ENCODE results near the gene COL27A1. TPM values are rescaled to one million over a fixed set of nuclear protein-coding genes. Genes with fewer than 3 reads are reported as not detected.
"Not testable (repeated sequence)": the region's sequence is repeated elsewhere in the genome, so short reads cannot be mapped to it uniquely, and the experiment has no call there.

Gene COL27A1
- total and polyA plus RNA-seq, 2 donors = 8.1 to 21.5 TPM

DNA sequence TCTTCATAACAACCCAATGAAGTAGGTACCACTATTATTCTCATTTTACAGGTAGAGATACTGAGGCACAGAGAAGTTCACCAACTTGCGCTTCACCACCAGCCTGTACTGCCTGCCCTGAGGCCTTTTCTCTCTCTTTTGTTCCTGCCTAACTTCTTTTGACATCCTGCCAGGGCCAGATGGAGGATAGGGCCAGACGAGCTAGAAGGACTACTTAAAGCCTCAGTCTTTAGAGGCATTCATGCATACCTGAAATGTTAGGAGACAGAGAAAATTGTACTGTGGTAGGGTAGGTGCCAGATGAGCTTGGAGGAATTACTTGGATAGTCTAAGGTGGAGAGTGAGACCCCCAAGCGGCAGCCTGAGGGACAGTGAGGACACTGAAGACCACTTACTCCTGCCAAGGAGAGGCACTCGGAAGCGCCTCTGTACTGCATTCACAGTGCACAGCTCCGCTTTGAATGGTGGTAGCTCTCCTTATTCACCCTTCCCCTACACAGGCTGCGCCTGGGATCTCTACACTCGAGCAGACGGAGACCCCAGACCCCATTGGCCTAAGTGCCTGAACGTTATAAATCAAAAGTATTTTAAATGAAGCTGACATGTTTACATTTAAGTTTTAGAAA is 161.4 kb downstream of the COL27A1 start:
- Histone ChIP-seq H3K4me1 (ENCODE audit: insufficient read depth) (no peaks in the 10 kb centered on the region), H3K27ac (ENCODE audit: low read depth) (no peak overlapping the region), H3K36me3 (ENCODE audit: insufficient read depth) (no peaks in the 10 kb centered on the region), H3K4me3 (ENCODE audit: low read depth, low read length) (no peak overlapping the region)
- DNase-seq (ENCODE audit: extremely low spot score) = no peak
- 81% methylated on average over 10 of the region's 10 CpGs for WGBS

DNA sequence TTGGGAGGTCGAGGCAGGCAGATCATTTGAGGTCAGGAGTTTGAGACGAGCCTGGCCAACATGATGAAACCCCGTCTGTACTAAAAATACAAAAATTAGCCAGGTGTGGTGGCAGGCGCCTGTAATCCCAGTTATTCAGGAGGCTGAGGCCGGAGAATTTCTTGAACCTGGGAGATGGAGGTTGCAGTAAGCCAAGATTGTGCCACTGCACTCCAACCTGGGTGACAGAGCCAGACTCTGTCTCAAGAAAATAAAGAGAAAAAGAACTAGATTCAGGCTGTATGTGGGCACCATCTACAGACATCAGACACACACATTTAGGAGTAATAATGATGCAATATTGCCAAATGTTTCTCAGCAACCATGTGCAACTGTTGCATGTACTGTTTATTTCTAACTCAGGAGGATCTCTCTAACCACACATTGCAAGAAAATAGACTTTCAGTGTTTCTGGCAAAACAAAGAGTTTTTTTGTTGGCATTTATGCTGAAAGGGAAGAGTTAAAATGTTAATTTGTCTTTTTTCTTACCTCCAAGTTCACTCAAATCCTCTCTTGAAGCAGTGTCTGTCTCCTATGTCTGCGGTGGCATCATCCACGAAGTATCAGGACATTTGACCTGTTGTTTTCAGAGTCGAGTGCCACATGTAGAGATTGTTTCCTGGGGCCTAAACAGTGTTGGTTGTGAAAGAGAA is 162.5 kb downstream of the COL27A1 start:
- Histone ChIP-seq H3K27ac (ENCODE audit: low read depth) (no peak overlapping the region), H3K36me3 (ENCODE audit: insufficient read depth) (no peaks in the 10 kb centered on the region), H3K4me1 (ENCODE audit: insufficient read depth) (no peaks in the 10 kb centered on the region), H3K4me3 (ENCODE audit: low read depth, low read length) (no peak overlapping the region)
- no peak for DNase-seq (ENCODE audit: extremely low spot score)
- WGBS = 87% methylated on average over 8 of the region's 8 CpGs

DNA sequence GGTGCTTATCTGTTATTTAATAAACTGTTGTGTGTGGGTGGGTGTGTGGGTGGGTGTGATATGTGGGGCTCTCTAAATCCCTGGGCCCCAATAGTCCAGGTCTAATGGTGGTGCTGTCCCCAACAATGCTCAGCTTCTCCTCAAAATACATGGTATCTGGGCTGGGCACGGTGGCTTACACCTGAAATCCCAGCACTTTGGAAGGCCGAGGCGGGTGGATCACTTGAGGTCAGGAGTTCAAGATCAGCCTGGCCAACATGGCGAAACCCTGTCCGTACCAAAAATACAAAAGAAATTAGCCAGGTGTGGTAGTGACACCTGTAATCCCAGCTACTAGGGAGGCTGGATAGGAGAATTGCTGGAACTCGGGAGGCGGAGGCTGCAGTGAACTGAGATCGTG is 163.1 kb downstream of the COL27A1 start:
- WGBS = 90% methylated on average over 8 of the region's 8 CpGs
- no peak for DNase-seq (ENCODE audit: extremely low spot score)
- H3K27ac ChIP-seq (ENCODE audit: low read depth) = no peak overlapping the region

DNA sequence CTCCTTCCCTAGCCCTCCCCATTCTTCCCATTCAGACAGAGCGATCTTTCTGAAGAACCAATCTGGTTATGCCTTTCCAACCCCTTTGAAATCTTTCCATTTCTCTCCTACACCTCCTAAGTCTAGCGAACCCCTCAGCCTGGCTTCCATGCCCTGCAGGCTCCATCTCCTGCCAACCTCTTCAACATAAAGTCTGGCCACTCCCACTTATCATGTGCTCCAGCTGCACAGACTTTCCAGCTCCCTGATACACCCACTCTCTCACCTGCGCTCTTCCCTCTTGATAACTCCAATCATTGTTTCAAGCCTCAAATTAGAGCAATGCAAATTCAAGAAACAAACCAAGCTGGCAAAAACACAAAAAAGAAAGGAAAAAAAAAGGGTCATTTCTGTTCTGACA is 163.8 kb downstream of the COL27A1 start:
- no peaks in the 10 kb centered on the region for H3K36me3 ChIP-seq (ENCODE audit: insufficient read depth)
- H3K27ac ChIP-seq (ENCODE audit: low read depth) = no peak overlapping the region
- H3K4me3 ChIP-seq (ENCODE audit: low read depth, low read length) = no peak overlapping the region
- H3K4me1 ChIP-seq (ENCODE audit: insufficient read depth) = no peaks in the 10 kb centered on the region
- DNase-seq (ENCODE audit: extremely low spot score) = no peak
- WGBS = 83% methylated on average over 3 of the region's 3 CpGs

More for the DNA sequence above, 163.1 kb downstream of the COL27A1 start:
- H3K4me1 ChIP-seq (ENCODE audit: insufficient read depth) = no peaks in the 10 kb centered on the region
- no peak overlapping the region for H3K4me3 ChIP-seq (ENCODE audit: low read depth, low read length)
- H3K36me3 ChIP-seq (ENCODE audit: insufficient read depth) = no peaks in the 10 kb centered on the region

DNA sequence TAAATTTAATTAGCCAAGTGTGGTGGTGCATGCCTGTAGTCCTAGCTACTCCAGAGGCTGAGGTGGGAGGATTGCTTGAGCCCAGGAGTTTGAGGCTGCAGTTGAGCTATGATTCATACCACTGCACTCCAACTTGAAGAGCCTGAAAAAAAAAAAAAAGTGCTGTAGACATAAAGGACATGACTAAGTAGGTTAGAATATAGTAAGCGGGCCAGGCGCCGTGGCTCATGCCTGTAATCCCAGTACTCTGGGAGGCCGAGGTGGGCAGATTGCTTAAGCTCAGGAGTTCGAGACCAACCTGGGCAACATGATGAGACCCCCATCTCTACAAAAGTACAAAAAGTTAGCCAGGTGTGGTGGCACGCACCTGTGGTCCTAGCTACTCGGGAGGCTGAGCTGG is 165.4 kb downstream of the COL27A1 start:
- WGBS = 90% methylated on average over 7 of the region's 7 CpGs
- H3K4me3 ChIP-seq (ENCODE audit: low read depth, low read length); H3K36me3 ChIP-seq (ENCODE audit: insufficient read depth); H3K4me1 ChIP-seq (ENCODE audit: insufficient read depth); DNase-seq (ENCODE audit: extremely low spot score); H3K27ac ChIP-seq (ENCODE audit: low read depth): not testable (repeated sequence)

DNA sequence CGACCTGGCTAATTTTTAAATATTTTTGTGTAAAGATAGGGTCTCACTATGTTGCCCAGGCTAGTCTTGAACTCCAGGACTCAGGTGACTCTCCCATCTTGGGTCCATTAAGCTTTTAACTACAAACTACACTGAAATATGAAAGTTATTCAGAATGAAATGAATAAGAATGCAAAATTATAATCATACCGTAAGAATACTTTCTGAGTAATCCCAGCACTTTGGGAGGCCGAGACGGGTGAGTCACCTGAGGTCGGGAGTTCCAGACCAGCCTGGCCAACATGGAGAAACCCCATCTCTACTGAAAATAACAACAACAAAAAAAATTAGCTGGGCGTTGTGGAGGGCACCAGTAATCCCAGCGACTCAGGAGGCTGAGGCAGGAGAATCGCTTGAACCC is 166.4 kb downstream of the COL27A1 start:
- DNase-seq (ENCODE audit: extremely low spot score) = no peak
- Histone ChIP-seq H3K36me3 (ENCODE audit: insufficient read depth) (no peaks in the 10 kb centered on the region), H3K4me3 (ENCODE audit: low read depth, low read length) (no peak overlapping the region), H3K27ac (ENCODE audit: low read depth) (no peak overlapping the region), H3K4me1 (ENCODE audit: insufficient read depth) (no peaks in the 10 kb centered on the region)
- WGBS = 76% methylated on average over 8 of the region's 8 CpGs

DNA sequence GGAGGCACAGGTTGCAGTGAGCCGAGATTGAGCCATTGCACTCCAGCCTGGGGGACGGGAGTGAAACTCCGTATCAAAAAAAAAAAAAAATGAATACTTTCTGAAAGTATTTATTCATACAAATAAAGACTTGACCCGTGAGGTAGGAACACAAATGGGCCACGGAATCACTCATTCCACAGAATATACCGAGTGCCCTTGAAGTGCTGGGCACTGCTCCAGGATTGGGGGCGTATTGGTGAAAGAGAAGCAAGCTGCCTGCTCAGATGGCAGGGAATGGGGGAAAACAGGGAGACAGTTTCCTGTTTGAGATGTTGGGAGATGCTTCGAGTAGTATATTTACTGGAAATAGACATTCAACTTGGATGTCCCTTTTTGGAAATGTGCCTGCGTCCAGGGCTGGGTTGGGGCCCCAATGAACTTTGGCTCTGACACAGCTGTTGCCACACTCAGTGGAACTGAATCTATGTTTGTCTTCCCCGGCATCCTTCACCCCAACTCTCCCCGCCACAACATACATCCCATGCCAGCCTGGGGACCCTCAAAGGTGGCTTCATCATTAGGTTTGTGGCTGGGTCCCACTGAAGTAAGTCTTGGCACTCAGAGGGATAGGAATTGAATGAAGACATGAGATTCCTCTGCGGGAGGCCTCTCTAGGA is 167.0 kb downstream of the COL27A1 start:
- not testable (repeated sequence) for DNase-seq (ENCODE audit: extremely low spot score)
- 73% methylated on average over 12 of the region's 12 CpGs for WGBS

DNA sequence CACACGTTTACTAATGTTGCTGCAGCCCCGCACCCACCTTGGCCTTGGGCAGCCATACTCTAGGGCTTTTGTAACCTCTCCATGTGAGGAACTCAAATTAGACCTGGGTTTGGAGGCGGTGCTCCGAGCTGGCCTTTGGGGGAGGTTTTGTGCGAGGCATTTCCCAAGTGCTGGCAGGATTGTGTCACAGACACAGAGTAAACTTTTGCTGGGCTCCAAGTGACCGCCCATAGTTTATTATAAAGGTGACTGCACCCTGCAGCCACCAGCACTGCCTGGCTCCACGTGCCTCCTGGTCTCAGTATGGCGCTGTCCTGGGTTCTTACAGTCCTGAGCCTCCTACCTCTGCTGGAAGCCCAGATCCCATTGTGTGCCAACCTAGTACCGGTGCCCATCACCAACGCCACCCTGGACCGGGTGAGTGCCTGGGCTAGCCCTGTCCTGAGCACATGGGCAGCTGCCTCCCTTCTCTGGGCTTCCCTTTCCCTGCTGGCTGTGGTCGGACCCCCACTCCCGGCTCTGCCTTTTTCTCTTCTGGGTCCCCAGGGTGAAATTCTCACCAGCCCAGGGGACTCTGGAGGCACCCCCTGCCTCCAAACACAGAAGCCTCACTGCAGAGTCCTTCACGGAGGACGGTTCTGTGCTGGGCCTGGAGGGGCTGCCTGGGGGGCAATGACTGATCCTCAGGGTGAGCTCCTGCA is 167.6 kb downstream of the COL27A1 start, which contains the start of gene ORM1:
Gene ORM1, plus strand, starts transcription at position 268 of the 701 bp plus-strand sequence. Its CDS starts 36 bp downstream, at position 304.
- H3K27ac ChIP-seq (ENCODE audit: low read depth); H3K4me1 ChIP-seq (ENCODE audit: insufficient read depth); DNase-seq (ENCODE audit: extremely low spot score); H3K36me3 ChIP-seq (ENCODE audit: insufficient read depth); H3K4me3 ChIP-seq (ENCODE audit: low read depth, low read length): not testable (repeated sequence)
- 87% methylated on average over 4 of the region's 15 CpGs for WGBS

More for the DNA sequence above, 167.0 kb downstream of the COL27A1 start:
- not testable (repeated sequence) for H3K27ac ChIP-seq (ENCODE audit: low read depth); H3K36me3 ChIP-seq (ENCODE audit: insufficient read depth); H3K4me1 ChIP-seq (ENCODE audit: insufficient read depth); H3K4me3 ChIP-seq (ENCODE audit: low read depth, low read length)

DNA sequence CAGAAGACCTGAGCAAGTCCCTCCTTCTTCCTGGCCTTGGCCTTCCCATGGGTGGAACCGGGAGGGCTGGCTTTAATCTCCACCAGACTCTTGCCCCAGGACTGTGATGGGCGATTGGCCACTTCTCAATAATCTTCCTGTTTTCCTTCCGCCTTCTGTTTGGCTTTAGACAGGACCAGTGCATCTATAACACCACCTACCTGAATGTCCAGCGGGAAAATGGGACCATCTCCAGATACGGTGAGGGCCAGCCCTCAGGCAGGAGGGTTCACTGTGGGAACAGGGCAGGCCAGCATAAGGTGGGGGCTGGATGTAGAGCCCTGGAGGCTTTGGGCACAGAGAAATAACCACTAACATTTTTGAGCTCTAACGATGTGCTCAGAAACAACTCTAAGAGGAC is 168.5 kb downstream of the COL27A1 start:
- H3K36me3 ChIP-seq (ENCODE audit: insufficient read depth); H3K4me3 ChIP-seq (ENCODE audit: low read depth, low read length); H3K4me1 ChIP-seq (ENCODE audit: insufficient read depth); DNase-seq (ENCODE audit: extremely low spot score); H3K27ac ChIP-seq (ENCODE audit: low read depth): not testable (repeated sequence)
- 81% methylated on average over 6 of the region's 6 CpGs for WGBS

DNA sequence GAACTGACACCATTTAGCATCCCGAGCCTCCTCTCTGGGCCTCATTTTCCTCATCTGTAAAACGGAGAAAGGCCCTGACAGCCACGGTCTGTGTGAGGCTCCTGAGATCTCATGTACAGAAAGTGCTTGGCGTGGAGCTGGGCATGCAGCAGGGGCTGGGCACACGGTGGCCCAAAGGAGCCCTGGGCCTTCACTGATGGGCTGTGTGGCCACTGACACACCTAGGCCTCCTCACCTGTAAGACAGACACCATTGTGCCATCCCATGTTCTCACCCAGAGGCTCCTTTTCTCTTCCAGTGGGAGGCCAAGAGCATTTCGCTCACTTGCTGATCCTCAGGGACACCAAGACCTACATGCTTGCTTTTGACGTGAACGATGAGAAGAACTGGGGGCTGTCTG is 169.2 kb downstream of the COL27A1 start:
- no peaks in the 10 kb centered on the region for H3K36me3 ChIP-seq (ENCODE audit: insufficient read depth)
- WGBS = 89% methylated on average over 8 of the region's 8 CpGs
- no peak overlapping the region for H3K4me3 ChIP-seq (ENCODE audit: low read depth, low read length)
- no peak overlapping the region for H3K27ac ChIP-seq (ENCODE audit: low read depth)
- DNase-seq (ENCODE audit: extremely low spot score) = no peak
- H3K4me1 ChIP-seq (ENCODE audit: insufficient read depth) = no peaks in the 10 kb centered on the region

DNA sequence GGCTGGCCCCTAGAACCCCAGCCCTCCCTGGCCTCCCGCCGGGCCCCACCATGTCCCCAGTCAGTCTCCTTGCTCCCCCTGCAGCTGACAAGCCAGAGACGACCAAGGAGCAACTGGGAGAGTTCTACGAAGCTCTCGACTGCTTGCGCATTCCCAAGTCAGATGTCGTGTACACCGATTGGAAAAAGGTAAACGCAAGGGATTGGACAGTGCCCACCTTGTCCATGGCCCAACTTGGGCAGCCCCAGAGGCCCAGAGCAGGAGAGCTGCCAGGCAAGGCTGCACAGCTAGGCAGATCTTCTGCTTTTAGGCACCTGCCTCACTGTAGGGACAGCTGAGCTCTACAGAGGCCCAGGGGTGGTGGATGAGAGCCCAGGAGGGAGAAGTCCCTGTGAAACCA is 169.6 kb downstream of the COL27A1 start:
- not testable (repeated sequence) for H3K4me3 ChIP-seq (ENCODE audit: low read depth, low read length); H3K27ac ChIP-seq (ENCODE audit: low read depth)
- 83% methylated on average over 7 of the region's 9 CpGs for WGBS

DNA sequence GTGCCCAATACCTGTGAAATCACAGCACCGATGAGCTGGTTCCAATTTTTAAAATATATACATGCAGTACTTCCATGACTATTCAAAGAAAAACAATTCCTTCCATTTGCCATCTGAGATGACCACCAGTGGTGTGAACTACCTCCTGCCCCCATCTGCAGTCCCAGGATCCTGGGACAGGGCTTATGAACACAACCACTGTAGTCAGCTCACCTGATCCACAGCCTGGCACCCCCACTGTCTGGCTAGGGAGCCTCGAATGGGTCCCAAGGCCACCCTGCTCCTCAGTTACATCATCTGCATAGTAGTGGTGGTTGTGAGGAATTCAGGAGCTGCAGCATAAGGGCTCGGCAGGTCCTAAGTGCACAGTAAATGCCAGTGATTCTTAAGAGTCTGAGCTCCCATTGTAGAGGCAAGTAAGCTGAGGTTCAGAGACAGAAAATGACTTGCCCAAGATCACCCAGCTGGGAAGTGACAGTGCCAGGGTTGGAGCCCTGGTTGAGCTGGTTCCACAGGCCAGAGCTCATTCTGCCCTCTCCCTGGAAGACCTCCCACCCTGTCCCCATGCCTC is 170.4 kb downstream of the COL27A1 start:
- not testable (repeated sequence) for H3K27ac ChIP-seq (ENCODE audit: low read depth); H3K4me3 ChIP-seq (ENCODE audit: low read depth, low read length); H3K36me3 ChIP-seq (ENCODE audit: insufficient read depth); H3K4me1 ChIP-seq (ENCODE audit: insufficient read depth); DNase-seq (ENCODE audit: extremely low spot score)
- 83% methylated on average over 3 of the region's 3 CpGs for WGBS

More for the DNA sequence above, 169.6 kb downstream of the COL27A1 start:
- not testable (repeated sequence) for DNase-seq (ENCODE audit: extremely low spot score); H3K36me3 ChIP-seq (ENCODE audit: insufficient read depth); H3K4me1 ChIP-seq (ENCODE audit: insufficient read depth)

DNA sequence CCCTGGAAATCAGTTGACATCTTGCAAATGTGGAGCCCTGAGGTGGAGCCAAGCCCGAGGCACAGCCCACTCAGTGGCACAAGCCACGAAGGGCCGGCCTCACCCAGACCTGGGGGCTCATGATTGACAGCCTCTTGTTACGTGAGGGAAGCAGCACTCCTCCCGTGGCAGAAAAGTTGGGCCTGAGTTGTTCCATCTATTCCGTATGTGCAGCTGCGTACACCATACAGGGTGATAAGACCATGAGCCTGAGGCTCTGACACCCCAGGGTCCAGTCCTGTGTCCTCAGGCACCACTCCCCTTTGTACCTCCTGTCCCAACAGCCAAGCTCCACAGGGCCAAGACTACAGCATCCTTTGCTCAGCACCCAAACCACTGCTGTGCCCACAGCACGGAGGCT is 172.4 kb downstream of the COL27A1 start:
- H3K4me1 ChIP-seq (ENCODE audit: insufficient read depth) = no peaks in the 10 kb centered on the region
- no peak overlapping the region for H3K4me3 ChIP-seq (ENCODE audit: low read depth, low read length)
- no peak overlapping the region for H3K27ac ChIP-seq (ENCODE audit: low read depth)
- no peaks in the 10 kb centered on the region for H3K36me3 ChIP-seq (ENCODE audit: insufficient read depth)
- WGBS = 94% methylated on average over 8 of the region's 8 CpGs
- DNase-seq (ENCODE audit: extremely low spot score) = no peak
